Colon (tissue), 2 donors: ENCODE data around the gene COL26A1.
"Not testable (repeated sequence)": the region's sequence is repeated elsewhere in the genome, so short reads cannot be mapped to it uniquely, and the experiment has no call there.

ENCODE experiments used
- FAIRE-seq: peaks from 2 replicates; lab custom pipeline; 2012; peaks lifted over from hg19 to GRCh38; lab: Jason Lieb, UNC
- donor health status: control.
- donor health status: control.

Gene COL26A1

GRCh38 chr7:101554584-101555268 lies 192.1 kb downstream of the COL26A1 start:
- FAIRE-seq = no peak

GRCh38 chr7:101555269-101555920 lies 192.7 kb downstream of the COL26A1 start:
- no peak for FAIRE-seq

GRCh38 chr7:101555921-101556275 lies 193.2 kb downstream of the COL26A1 start:
- no peak for FAIRE-seq

- FAIRE-seq = no peak
Measured at GRCh38 chr7:101556453-101556968, 193.8 kb downstream of the COL26A1 start.

- no peak for FAIRE-seq
Measured at GRCh38 chr7:101557421-101557820, 194.7 kb downstream of the COL26A1 start.

GRCh38 chr7:101557978-101558741 lies 195.5 kb downstream of the COL26A1 start:
- FAIRE-seq = no peak

- no peak for FAIRE-seq
Measured at GRCh38 chr7:101558742-101559325, 196.2 kb downstream of the COL26A1 start.

GRCh38 chr7:101559586-101559985 lies 196.9 kb downstream of the COL26A1 start:
- no peak for FAIRE-seq

GRCh38 chr7:101560021-101560420 lies 197.3 kb downstream of the COL26A1 start:
- not testable (repeated sequence) for FAIRE-seq

- FAIRE-seq = no peak
Measured at GRCh38 chr7:101560856-101561255, 198.2 kb downstream of the COL26A1 start.

- not testable (repeated sequence) for FAIRE-seq
Measured at GRCh38 chr7:101561293-101561692, 198.6 kb downstream of the COL26A1 start.

GRCh38 chr7:101562531-101563197 lies 200.0 kb downstream of the COL26A1 start:
- FAIRE-seq = no peak

- no peak for FAIRE-seq
Measured at GRCh38 chr7:101563198-101563901, 200.7 kb downstream of the COL26A1 start.

- FAIRE-seq = no peak
Measured at GRCh38 chr7:101563943-101564777, 201.5 kb downstream of the COL26A1 start.

GRCh38 chr7:101564778-101565211 lies 202.1 kb downstream of the COL26A1 start:
- no peak for FAIRE-seq

- no peak for FAIRE-seq
Measured at GRCh38 chr7:101565601-101566209, 203.0 kb downstream of the COL26A1 start.

- no peak for FAIRE-seq
Measured at GRCh38 chr7:101567230-101567629, 204.6 kb downstream of the COL26A1 start.

- no peak for FAIRE-seq
Measured at GRCh38 chr7:101572156-101572555, 209.5 kb downstream of the COL26A1 start.

- FAIRE-seq = no peak
Measured at GRCh38 chr7:101575168-101575567, 212.5 kb downstream of the COL26A1 start.

GRCh38 chr7:101575721-101576120 lies 213.0 kb downstream of the COL26A1 start:
- no peak for FAIRE-seq
